Astrocyte (in vitro differentiated cells and primary cell): ENCODE measurements around the gene SSMEM1.

ENCODE experiments used
- CTCF ChIP-seq: IDR thresholded peaks from 2 replicates; pipeline ENCODE4 v1.5.1; 2011; ENCODE audit warnings: low read depth, mild to moderate bottlenecking, inconsistent platforms, low read length, moderate library complexity; ENCODE audit not compliant: insufficient read depth
- EZH2 ChIP-seq: IDR thresholded peaks from 2 replicates; pipeline ENCODE4 v1.6.1; 2012; ENCODE audit warnings: mild to moderate bottlenecking, low read length, inconsistent platforms; ENCODE audit not compliant: insufficient read depth

GRCh38 chr7:130262448-130262847 is 54.8 kb downstream of the SSMEM1 start:
- TF ChIP-seq EZH2 (no peak), CTCF (no peak)
